ENCODE data around the gene RAD21L1.
A peak's percentile ranks its signal among the peaks of the same experiment; 100 is the strongest.
"Not testable (repeated sequence)": the region's sequence is repeated elsewhere in the genome, so short reads cannot be mapped to it uniquely, and the experiment has no call there.

The RAD21L1 gene

GRCh38 chr20:1206366-1207148 is 19.3 kb upstream of the RAD21L1 start:
- no peaks in the 10 kb centered on the region for H3K36me3 ChIP-seq (ENCODE audit: insufficient read depth, low read length)
- no peaks in the 10 kb centered on the region for H3K4me1 ChIP-seq (ENCODE audit: insufficient read depth, low read length)
- H3K9ac ChIP-seq (ENCODE audit: low read depth, low read length) = no peak overlapping the region
- no peaks in the 10 kb centered on the region for H3K9me3 ChIP-seq (ENCODE audit: control insufficient read depth, insufficient read depth, low read length)

GRCh38 chr20:1207293-1207878 is 18.5 kb upstream of the RAD21L1 start:
- Histone ChIP-seq H3K4me1 (ENCODE audit: insufficient read depth, low read length) (peaks cover 4% of the 10 kb centered on the region), H3K36me3 (ENCODE audit: insufficient read depth, low read length) (no peaks in the 10 kb centered on the region), H3K9ac (ENCODE audit: low read depth, low read length) (no peak overlapping the region), H3K9me3 (ENCODE audit: control insufficient read depth, insufficient read depth, low read length) (no peaks in the 10 kb centered on the region)

- Histone ChIP-seq H3K36me3 (ENCODE audit: insufficient read depth, low read length) (no peaks in the 10 kb centered on the region), H3K9ac (ENCODE audit: low read depth, low read length) (no peak overlapping the region), H3K9me3 (ENCODE audit: control insufficient read depth, insufficient read depth, low read length) (no peaks in the 10 kb centered on the region), H3K4me1 (ENCODE audit: insufficient read depth, low read length) (peaks cover 8% of the 10 kb centered on the region)
Observed at GRCh38 chr20:1209447-1210387, 16.1 kb upstream of the RAD21L1 start.

DNA sequence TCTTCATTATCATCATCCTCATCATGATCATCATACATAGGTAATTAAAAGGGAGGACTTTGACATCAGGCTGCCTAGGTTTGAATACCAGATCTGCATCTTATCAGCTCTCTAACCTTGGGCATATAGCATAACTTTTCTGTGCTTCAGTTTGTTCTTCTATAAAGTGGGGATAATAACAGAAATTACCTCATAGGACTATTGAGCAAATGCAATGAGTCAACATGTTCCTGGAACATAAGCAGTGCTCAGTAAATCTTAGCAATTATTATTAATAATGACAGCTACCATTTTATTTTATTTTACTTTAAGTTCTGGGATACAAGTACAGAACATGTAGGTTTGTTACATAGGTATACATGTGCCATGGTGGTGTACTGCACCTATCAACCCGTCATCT is 15.3 kb upstream of the RAD21L1 start:
- H3K36me3 ChIP-seq (ENCODE audit: insufficient read depth, low read length) = no peaks in the 10 kb centered on the region
- H3K9ac ChIP-seq (ENCODE audit: low read depth, low read length) = no peak overlapping the region
- peaks cover 11% of the 10 kb centered on the region for H3K4me1 ChIP-seq (ENCODE audit: insufficient read depth, low read length)
- H3K9me3 ChIP-seq (ENCODE audit: control insufficient read depth, insufficient read depth, low read length) = no peaks in the 10 kb centered on the region

- Histone ChIP-seq H3K9ac (ENCODE audit: low read depth, low read length) (no peak overlapping the region), H3K9me3 (ENCODE audit: control insufficient read depth, insufficient read depth, low read length) (no peaks in the 10 kb centered on the region), H3K4me1 (ENCODE audit: insufficient read depth, low read length) (peaks cover 12% of the 10 kb centered on the region), H3K36me3 (ENCODE audit: insufficient read depth, low read length) (no peaks in the 10 kb centered on the region)
Observed at GRCh38 chr20:1212023-1212422, 13.8 kb upstream of the RAD21L1 start.

GRCh38 chr20:1212607-1213396 is 13.0 kb upstream of the RAD21L1 start:
- H3K9ac ChIP-seq (ENCODE audit: low read depth, low read length) = no peak overlapping the region
- peaks cover 12% of the 10 kb centered on the region for H3K4me1 ChIP-seq (ENCODE audit: insufficient read depth, low read length)
- no peaks in the 10 kb centered on the region for H3K36me3 ChIP-seq (ENCODE audit: insufficient read depth, low read length)
- H3K9me3 ChIP-seq (ENCODE audit: control insufficient read depth, insufficient read depth, low read length) = no peaks in the 10 kb centered on the region

GRCh38 chr20:1214838-1215261 is 11.0 kb upstream of the RAD21L1 start:
- Histone ChIP-seq H3K9me3 (ENCODE audit: control insufficient read depth, insufficient read depth, low read length) (no peaks in the 10 kb centered on the region), H3K36me3 (ENCODE audit: insufficient read depth, low read length) (no peaks in the 10 kb centered on the region), H3K4me1 (ENCODE audit: insufficient read depth, low read length) (peaks cover 12% of the 10 kb centered on the region)

DNA sequence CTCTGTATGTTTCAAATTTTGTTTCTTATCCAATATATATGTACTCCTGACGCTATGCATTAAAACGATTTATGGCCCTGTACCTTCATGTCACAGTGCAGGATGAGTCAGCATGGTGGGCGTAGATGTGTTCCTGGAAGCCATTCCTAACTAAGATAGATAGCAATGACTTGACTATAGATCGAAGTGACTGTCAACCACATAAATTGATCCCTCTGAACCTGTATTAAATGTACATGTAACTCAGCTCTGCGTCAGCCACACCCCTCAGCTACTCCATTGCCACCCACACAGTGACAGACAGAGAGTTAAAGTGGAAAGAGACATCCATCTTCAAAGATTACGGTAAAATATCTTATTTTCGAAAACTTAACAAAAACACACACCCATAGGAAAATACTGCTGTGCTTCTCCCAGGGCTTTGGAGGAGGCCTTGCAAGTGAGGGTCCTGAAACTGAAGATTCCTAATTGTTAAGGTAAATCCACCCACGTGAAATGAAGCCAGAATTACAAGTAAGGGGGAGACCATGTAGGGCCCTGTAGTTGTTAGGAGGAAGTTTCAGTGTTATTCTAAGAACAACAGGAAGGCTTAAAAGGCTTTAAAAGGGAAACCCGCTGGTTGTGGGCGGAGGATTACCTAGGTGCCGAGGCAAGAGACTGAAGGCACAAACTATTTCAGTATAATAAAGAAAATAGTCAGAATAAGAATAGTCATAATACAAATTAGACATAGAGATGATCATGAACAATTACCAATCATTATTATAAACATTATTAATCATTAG is 10.3 kb upstream of the RAD21L1 start:
- Histone ChIP-seq H3K9ac (ENCODE audit: low read depth, low read length) (no peak overlapping the region), H3K4me1 (ENCODE audit: insufficient read depth, low read length) (peaks cover 12% of the 10 kb centered on the region), H3K36me3 (ENCODE audit: insufficient read depth, low read length) (no peaks in the 10 kb centered on the region), H3K9me3 (ENCODE audit: control insufficient read depth, insufficient read depth, low read length) (no peaks in the 10 kb centered on the region)

More at GRCh38 chr20:1214838-1215261, 11.0 kb upstream of the RAD21L1 start:
- H3K9ac ChIP-seq (ENCODE audit: low read depth, low read length) = no peak overlapping the region

GRCh38 chr20:1216527-1217427 is 9.1 kb upstream of the RAD21L1 start:
- not testable (repeated sequence) for H3K9me3 ChIP-seq (ENCODE audit: control insufficient read depth, insufficient read depth, low read length); H3K9ac ChIP-seq (ENCODE audit: low read depth, low read length); H3K36me3 ChIP-seq (ENCODE audit: insufficient read depth, low read length)
- H3K4me1 ChIP-seq (ENCODE audit: insufficient read depth, low read length) = peaks cover 12% of the 10 kb centered on the region

DNA sequence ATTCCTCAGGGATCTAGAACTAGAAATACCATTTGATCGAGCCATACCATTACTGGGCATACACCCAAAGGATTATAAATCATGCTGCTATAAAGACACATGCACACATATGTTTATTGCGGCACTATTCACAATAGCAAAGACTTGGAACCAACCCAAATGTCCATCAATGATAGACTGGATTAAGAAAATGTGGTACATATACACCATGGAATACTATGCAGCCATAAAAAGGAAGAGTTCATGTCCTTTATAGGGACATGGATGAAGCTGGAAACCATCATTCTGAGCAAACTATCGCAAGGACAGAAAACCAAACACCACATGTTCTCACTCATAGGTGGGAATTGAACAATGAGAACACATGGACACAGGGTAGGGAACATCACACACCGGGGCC is 3.1 kb upstream of the RAD21L1 start:
- H3K9ac ChIP-seq (ENCODE audit: low read depth, low read length); H3K36me3 ChIP-seq (ENCODE audit: insufficient read depth, low read length); H3K4me1 ChIP-seq (ENCODE audit: insufficient read depth, low read length); H3K9me3 ChIP-seq (ENCODE audit: control insufficient read depth, insufficient read depth, low read length): not testable (repeated sequence)

GRCh38 chr20:1224205-1224890 is 1.5 kb upstream of the RAD21L1 start:
- no peaks in the 10 kb centered on the region; the same call in 1 of the 2 replicates for H3K4me1 ChIP-seq (ENCODE audit: insufficient read depth, low read length)
- no peak overlapping the region for H3K9ac ChIP-seq (ENCODE audit: low read depth, low read length)
- H3K9me3 ChIP-seq (ENCODE audit: control insufficient read depth, insufficient read depth, low read length) = no peaks in the 10 kb centered on the region
- H3K36me3 ChIP-seq (ENCODE audit: insufficient read depth, low read length) = no peaks in the 10 kb centered on the region

DNA sequence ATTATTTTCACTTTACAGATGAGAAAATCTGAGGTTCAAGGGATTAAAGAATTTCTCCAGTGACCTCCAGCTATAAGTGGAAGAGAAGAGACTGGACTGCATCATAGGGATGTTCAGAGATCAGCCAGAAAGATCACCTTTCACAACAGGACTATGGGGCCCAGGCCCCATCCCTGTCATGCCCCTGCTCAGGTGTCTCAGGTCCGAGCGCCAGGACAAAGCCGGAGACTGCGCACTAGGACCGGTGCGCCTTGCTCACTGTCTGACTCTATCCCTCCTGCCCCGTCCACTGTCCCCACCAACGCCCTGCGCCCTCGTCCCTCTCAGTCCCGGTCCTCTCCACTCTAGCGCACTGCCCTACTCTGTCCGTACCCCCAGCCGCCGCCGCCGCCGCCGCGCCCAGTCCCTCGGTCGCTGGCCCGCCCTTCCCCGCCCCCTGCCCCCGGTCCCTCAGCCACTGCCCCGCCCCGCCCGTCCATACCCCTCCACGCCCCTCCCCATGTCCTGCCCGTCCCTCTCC is 521 bp upstream of the RAD21L1 start:
- H3K4me1 ChIP-seq (ENCODE audit: insufficient read depth, low read length) = no peaks in the 10 kb centered on the region; the same call in 1 of the 2 replicates
- peak overlapping the region; percentile 70 for H3K9ac ChIP-seq (ENCODE audit: low read depth, low read length)
- no peaks in the 10 kb centered on the region for H3K36me3 ChIP-seq (ENCODE audit: insufficient read depth, low read length)
- H3K9me3 ChIP-seq (ENCODE audit: control insufficient read depth, insufficient read depth, low read length) = no peaks in the 10 kb centered on the region
